BLaER1 treated with 17β-estradiol and CSF1 and Interleukin-3, amounts not matched to agents 10 nM and 100 nM (cell line): ENCODE measurements around the gene DIP2C.
A peak's percentile ranks its signal among the peaks of the same experiment; 100 is the strongest.

Experiments used
- H3K27ac ChIP-seq, 11 experiments: shearing (Covaris generic); formaldehyde crosslinking; 2 replicates each; pipeline ENCODE4 v1.8.1; 2022
- H3K27me3 ChIP-seq, 11 experiments: shearing (Covaris generic); formaldehyde crosslinking; 2 replicates each; pipeline ENCODE4 v1.8.1; 2022
- H3K36me3 ChIP-seq, 11 experiments: shearing (Covaris generic); formaldehyde crosslinking; 2 replicates each; pipeline ENCODE4 v1.8.1; 2022
- H3K4me1 ChIP-seq, 10 experiments: shearing (Covaris generic); formaldehyde crosslinking; 2 replicates each; pipeline ENCODE4 v1.8.1; 2022
- H3K4me2 ChIP-seq, 11 experiments: shearing (Covaris generic); formaldehyde crosslinking; 2 replicates each; pipeline ENCODE4 v1.8.1; 2022
- H3K4me3 ChIP-seq, 10 experiments: shearing (Covaris generic); formaldehyde crosslinking; 2 replicates each; pipeline ENCODE4 v1.8.1; 2022
- H3K9ac ChIP-seq, 11 experiments: shearing (Covaris generic); formaldehyde crosslinking; 2 replicates each; pipeline ENCODE4 v1.8.1; 2022
- H3K9me3 ChIP-seq, 11 experiments: shearing (Covaris generic); formaldehyde crosslinking; replicated peaks in 1 of 11; 2 replicates each; pipeline ENCODE4 v1.8.1; 2022
- H4K20me1 ChIP-seq, 11 experiments: shearing (Covaris generic); formaldehyde crosslinking; 2 replicates each; pipeline ENCODE4 v1.8.1; 2022
- Cebpa-rat ChIP-seq, 11 experiments: shearing (Covaris generic); IDR thresholded peaks; 2 replicates each; pipeline ENCODE4 v1.8.1; 2022

Gene DIP2C

GRCh38 chr10:289581-289980 lies 399.9 kb downstream of the DIP2C start:
- Histone ChIP-seq H3K4me3 (no peak overlapping the region), H3K36me3 (peaks cover 0 to 72% (median 33%) of the 10 kb centered on the region in 11 experiments; a peak in 13 of 22 replicates), H3K27me3 (no peaks in the 10 kb centered on the region), H3K4me2 (no peak overlapping the region), H3K9ac (no peak overlapping the region), H3K9me3 (no peaks in the 10 kb centered on the region), H3K4me1 (peaks cover 0 to 23% (median 19%) of the 10 kb centered on the region in 10 experiments; a peak in 17 of 20 replicates), H3K27ac (no peak overlapping the region), H4K20me1 (no peaks in the 10 kb centered on the region)
- TF ChIP-seq Cebpa-rat (IDR thresholded peaks at IDR 0.05): no peak

DNA sequence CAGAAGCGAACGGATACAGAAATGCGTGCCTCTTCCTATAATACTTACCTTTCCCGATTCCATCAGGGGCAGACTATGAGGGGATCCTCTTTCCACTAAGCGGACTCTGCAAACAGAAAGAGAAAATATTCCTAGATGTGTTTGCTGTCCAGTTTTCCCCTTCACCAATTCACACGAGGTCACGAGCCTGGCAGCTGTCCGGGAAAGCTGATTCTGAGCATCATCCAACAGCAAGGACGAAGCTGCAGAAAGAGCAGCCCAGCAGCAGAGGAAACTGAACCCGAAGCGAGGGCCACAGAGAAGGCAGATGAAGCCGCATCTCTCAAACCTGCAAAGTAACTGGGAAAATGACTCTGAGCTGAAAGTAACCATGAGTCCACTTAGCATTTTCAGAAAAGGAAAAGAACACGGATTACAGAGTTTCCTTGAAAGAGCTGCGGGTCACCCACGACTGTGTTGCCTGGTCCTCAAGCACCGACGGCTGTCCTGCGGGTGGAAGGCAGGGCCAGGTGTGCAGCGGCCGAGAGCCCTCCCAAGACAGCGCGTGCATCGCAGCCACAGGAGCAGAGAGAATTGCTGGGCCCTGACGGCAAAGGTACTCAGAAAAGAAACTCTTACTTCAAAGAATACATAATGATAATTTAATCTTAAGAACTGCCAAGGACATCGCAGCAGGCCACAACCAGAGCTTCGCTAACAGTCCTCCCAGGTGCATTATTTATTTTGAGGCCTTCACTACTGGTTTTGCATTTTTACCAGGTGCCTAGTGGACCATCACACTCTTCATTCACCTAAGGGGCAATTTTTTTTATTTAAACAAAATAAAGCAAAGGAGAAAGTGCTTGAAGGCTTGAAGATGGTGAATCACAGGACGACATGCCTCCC lies 400.9 kb downstream of the DIP2C start:
- Histone ChIP-seq H4K20me1 (no peaks in the 10 kb centered on the region), H3K4me3 (no peak overlapping the region), H3K27me3 (no peaks in the 10 kb centered on the region), H3K27ac (no peak overlapping the region), H3K4me1 (peaks cover 0 to 13% (median 10%) of the 10 kb centered on the region in 10 experiments; a peak in 17 of 20 replicates), H3K9ac (no peak overlapping the region), H3K9me3 (no peaks in the 10 kb centered on the region), H3K4me2 (no peak overlapping the region), H3K36me3 (peaks cover 0 to 81% (median 33%) of the 10 kb centered on the region in 11 experiments; a peak in 13 of 22 replicates)
- TF ChIP-seq Cebpa-rat (IDR thresholded peaks at IDR 0.05): no peak

- no peak overlapping the region for H3K27ac ChIP-seq
- H3K9me3 ChIP-seq: no peaks in the 10 kb centered on the region
- no peak overlapping the region for H3K4me2 ChIP-seq
- H3K9ac ChIP-seq: no peak overlapping the region
- TF ChIP-seq Cebpa-rat (IDR thresholded peaks at IDR 0.05): no peak
- H3K4me3 ChIP-seq: no peak overlapping the region
- H4K20me1 ChIP-seq: 0 out of 22 replicates have a peak, but pooled peaks cover 0 to under 1% (median 0%) of the 10 kb centered on the region in 11 experiments
- H3K4me1 ChIP-seq: peaks cover under 1 to 8% (median 5%) of the 10 kb centered on the region in 10 experiments
- H3K27me3 ChIP-seq: no peaks in the 10 kb centered on the region
- peaks cover 0 to 86% (median 37%) of the 10 kb centered on the region in 11 experiments; a peak in 13 of 22 replicates for H3K36me3 ChIP-seq
These were observed 401.7 kb downstream of the DIP2C start for GRCh38 chr10:287814-288213.

- Histone ChIP-seq H3K4me2 (no peak overlapping the region), H4K20me1 (0 out of 22 replicates have a peak, but pooled peaks cover 0 to 3% (median 0%) of the 10 kb centered on the region in 11 experiments), H3K27ac (no peak overlapping the region), H3K27me3 (no peaks in the 10 kb centered on the region), H3K9ac (no peak overlapping the region), H3K4me1 (peaks cover 0 to 10% (median 9%) of the 10 kb centered on the region in 10 experiments; a peak in 15 of 20 replicates), H3K9me3 (no peaks in the 10 kb centered on the region), H3K36me3 (peaks cover 0 to 87% (median 43%) of the 10 kb centered on the region in 11 experiments; a peak in 13 of 22 replicates), H3K4me3 (no peak overlapping the region)
- TF ChIP-seq Cebpa-rat (IDR thresholded peaks at IDR 0.05): no peak
These were observed 402.3 kb downstream of the DIP2C start for GRCh38 chr10:287026-287709.

GRCh38 chr10:285216-285615 lies 404.3 kb downstream of the DIP2C start:
- TF ChIP-seq Cebpa-rat (IDR thresholded peaks at IDR 0.05): no peak
- H3K4me2 ChIP-seq: no peak overlapping the region
- no peak overlapping the region for H3K27ac ChIP-seq

GRCh38 chr10:283916-284356 lies 405.5 kb downstream of the DIP2C start:
- no peak overlapping the region for H3K4me3 ChIP-seq
- TF ChIP-seq Cebpa-rat (IDR thresholded peaks at IDR 0.05): no peak
- H3K36me3 ChIP-seq: peaks cover 0 to 87% (median 44%) of the 10 kb centered on the region in 11 experiments; a peak in 13 of 22 replicates
- no peak overlapping the region for H3K4me2 ChIP-seq
- H3K4me1 ChIP-seq: peaks cover 0 to 15% (median 10%) of the 10 kb centered on the region in 10 experiments; a peak in 15 of 20 replicates
- 0 out of 22 replicates have a peak, but pooled peaks cover 0 to 3% (median 0%) of the 10 kb centered on the region in 11 experiments for H4K20me1 ChIP-seq
- H3K27me3 ChIP-seq: no peaks in the 10 kb centered on the region
- no peak overlapping the region; a peak in 1 of 22 replicates for H3K27ac ChIP-seq
- H3K9ac ChIP-seq: no peak overlapping the region
- H3K9me3 ChIP-seq: no peaks in the 10 kb centered on the region

More at GRCh38 chr10:285216-285615, 404.3 kb downstream of the DIP2C start:
- Histone ChIP-seq H3K9ac (no peak overlapping the region), H4K20me1 (0 out of 22 replicates have a peak, but pooled peaks cover 0 to 3% (median 0%) of the 10 kb centered on the region in 11 experiments), H3K9me3 (no peaks in the 10 kb centered on the region), H3K36me3 (peaks cover 0 to 86% (median 39%) of the 10 kb centered on the region in 11 experiments; a peak in 13 of 22 replicates), H3K4me3 (no peak overlapping the region), H3K27me3 (no peaks in the 10 kb centered on the region), H3K4me1 (peaks cover 0 to 15% (median 10%) of the 10 kb centered on the region in 10 experiments; a peak in 15 of 20 replicates)

DNA sequence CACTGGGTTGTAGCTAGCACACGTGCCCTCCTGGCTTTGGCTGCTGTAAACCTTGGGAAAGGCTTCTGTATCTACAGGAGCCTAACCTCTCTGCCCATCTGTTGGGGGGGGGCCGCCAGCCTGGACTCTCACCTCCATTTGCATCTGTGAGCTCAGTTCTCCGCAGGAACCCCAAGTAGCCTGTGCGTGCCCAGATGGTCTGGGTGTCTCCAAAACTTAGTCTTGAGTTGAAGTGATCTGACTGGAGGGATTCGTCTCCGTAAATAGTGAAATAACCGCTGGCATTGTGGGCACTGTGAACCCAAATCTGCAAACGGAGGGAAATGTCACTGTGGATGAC lies 406.4 kb downstream of the DIP2C start:
- H3K9me3 ChIP-seq: no peaks in the 10 kb centered on the region

GRCh38 chr10:282294-283139 lies 407.0 kb downstream of the DIP2C start:
- Histone ChIP-seq H3K36me3 (peaks cover 0 to 86% (median 42%) of the 10 kb centered on the region in 11 experiments; a peak in 13 of 22 replicates), H3K27ac (peak overlapping the region in 4 of 11 experiments; percentile 14 to 62 (median 44); a peak in 8 of 22 replicates)
- no peak for TF ChIP-seq Cebpa-rat (IDR thresholded peaks at IDR 0.05)

More for the DNA sequence above, 406.4 kb downstream of the DIP2C start:
- Histone ChIP-seq H3K4me3 (no peak overlapping the region), H3K27ac (peak overlapping the region in 4 of 11 experiments; percentile 14 to 62 (median 44); a peak in 7 of 22 replicates), H3K4me1 (peaks cover 0 to 15% (median 10%) of the 10 kb centered on the region in 10 experiments; a peak in 15 of 20 replicates), H3K9ac (no peak overlapping the region), H3K27me3 (no peaks in the 10 kb centered on the region), H3K36me3 (peaks cover 0 to 85% (median 38%) of the 10 kb centered on the region in 11 experiments; a peak in 13 of 22 replicates), H3K4me2 (peak overlapping the region in 6 of 11 experiments; percentile 21 to 70 (median 60); a peak in 8 of 22 replicates), H4K20me1 (0 out of 22 replicates have a peak, but pooled peaks cover 0 to 3% (median 0%) of the 10 kb centered on the region in 11 experiments)
- TF ChIP-seq Cebpa-rat (IDR thresholded peaks at IDR 0.05): no peak

More at GRCh38 chr10:282294-283139, 407.0 kb downstream of the DIP2C start:
- Histone ChIP-seq H3K9me3 (no peaks in the 10 kb centered on the region), H3K27me3 (no peaks in the 10 kb centered on the region), H3K9ac (peak overlapping the region in 1 of 11 experiments; percentile 4; a peak in 1 of 22 replicates), H3K4me3 (no peak overlapping the region), H3K4me1 (peaks cover 0 to 18% (median 12%) of the 10 kb centered on the region in 10 experiments; a peak in 17 of 20 replicates), H3K4me2 (peak overlapping the region in 9 of 11 experiments; percentile 17 to 70 (median 42); a peak in 15 of 22 replicates), H4K20me1 (0 out of 22 replicates have a peak, but pooled peaks cover 0 to 3% (median 0%) of the 10 kb centered on the region in 11 experiments)
